HepG2 (cell line): ENCODE results near the gene PTPN12. TPM values are rescaled to one million over a fixed set of nuclear protein-coding genes. Genes with fewer than 3 reads are reported as not detected.

Source experiments
- ATAC-seq: fragments of 200-7000 bp; cut with Tn5 transposase; 3 replicates; pipeline ENCODE4 v1.9.1; 2020; ENCODE audit warnings: mild to moderate bottlenecking, moderate library complexity
- BruUV-seq: library from RNA; stranded (reverse); fragments of 400-500 nt; replicated peaks from 2 replicates; lab custom pipeline; 2021; lab: Mats Ljungman, UMichigan
- CTCF ChIA-PET: fragments of 300-600 bp; formaldehyde crosslinking; extraction: SDS; loops from one replicate; lab custom pipeline; 2021; ENCODE audit warnings: low total read pairs, inconsistent platforms, low intra/inter-chr PET ratio; lab: Yijun Ruan, JAX
- POLR2A ChIA-PET: fragments of 350-600 bp; sonication (Branson Sonifier 250); formaldehyde crosslinking; loops from one replicate; lab custom pipeline; 2020; ENCODE audit warnings: antibody characterized with exemption, inconsistent platforms; lab: Yijun Ruan, JAX
- DNase-seq: peaks from one replicate; pipeline ENCODE4 v3.0.0-alpha.2; 2015; ENCODE audit warnings: low spot score
- FAIRE-seq: peaks from 3 replicates; lab custom pipeline; 2011; peaks lifted over from hg19 to GRCh38; lab: Jason Lieb, UNC
- H2AFZ ChIP-seq: one replicate; pipeline ENCODE4 v1.6.1; 2011; ENCODE audit warnings: low read length, inconsistent platforms
- H3K27ac ChIP-seq: fragments of 300-600 bp; 3 replicates; pipeline ENCODE4 v1.8.0; 2011; ENCODE audit warnings: mixed run types, mild to moderate bottlenecking, mixed read lengths, low read length, inconsistent platforms; ENCODE audit not compliant: insufficient read depth; ENCODE audit errors: extremely low read length
- H3K27me3 ChIP-seq, 2 experiments: fragments of 200-600 bp in 1 of 2; 2 replicates in 1 of 2; 3 replicates in 1 of 2; pipeline versions ENCODE4 v1.6.0 to v1.8.0; 2011; ENCODE audit warnings: low read length in 2 of 2, mild to moderate bottlenecking in 2 of 2, moderate library complexity in 2 of 2, inconsistent platforms in 1 of 2; ENCODE audit not compliant: insufficient read depth in 2 of 2, control insufficient read depth in 1 of 2
- H3K36me3 ChIP-seq, 2 experiments: fragments of 200-600 bp in 1 of 2; replicated peaks in 1 of 2; 2 replicates in 1 of 2; 3 replicates in 1 of 2; pipeline versions ENCODE4 v1.5.1 to v1.8.0; 2011; ENCODE audit warnings: low read length in 2 of 2, inconsistent platforms in 1 of 2; ENCODE audit not compliant: insufficient read depth in 2 of 2, control insufficient read depth in 1 of 2
- H3K4me1 ChIP-seq: 2 replicates; pipeline ENCODE4 v1.5.1; 2012; ENCODE audit warnings: low read length, inconsistent platforms; ENCODE audit not compliant: insufficient read depth
- H3K4me2 ChIP-seq: 2 replicates; pipeline ENCODE4 v1.6.0; 2011; ENCODE audit warnings: low read depth, low read length, inconsistent platforms
- H3K4me3 ChIP-seq, 3 experiments: fragments of 200-600 bp in 1 of 3; sonication (generic), shearing (Covaris generic) in 1 of 3; replicated peaks in 1 of 3; 2 replicates each; pipeline ENCODE4 v1.5.1; 2011 to 2016; ENCODE audit warnings: low read length in 3 of 3, inconsistent platforms in 2 of 3, low read depth in 2 of 3, mild to moderate bottlenecking in 2 of 3, control low read depth in 1 of 3, mixed read lengths in 1 of 3; ENCODE audit not compliant: insufficient read depth in 1 of 3
- H3K79me2 ChIP-seq: one replicate; pipeline ENCODE4 v1.6.1; 2011; ENCODE audit warnings: low read length, inconsistent platforms; ENCODE audit not compliant: insufficient read depth
- H3K9ac ChIP-seq: 2 replicates; pipeline ENCODE4 v1.6.0; 2011; ENCODE audit warnings: mild to moderate bottlenecking, low read depth, low read length, inconsistent platforms; ENCODE audit not compliant: insufficient read depth
- H3K9me3 ChIP-seq: 2 replicates; pipeline ENCODE4 v1.5.1; 2012; ENCODE audit warnings: mild to moderate bottlenecking, low read length
- H4K20me1 ChIP-seq: 2 replicates; pipeline ENCODE4 v1.6.0; 2011; ENCODE audit warnings: inconsistent platforms, mild to moderate bottlenecking, low read length, moderate library complexity; ENCODE audit not compliant: insufficient read depth
- CEBPZ ChIP-seq: IDR thresholded peaks from 2 replicates; pipeline ENCODE4 v1.6.1; 2012; ENCODE audit warnings: low read length, improper control_type of control experiment
- HOXA9 ChIP-seq: sonication (generic); formaldehyde crosslinking; IDR thresholded peaks from 2 replicates; pipeline ENCODE4 v1.8.1; 2022; ENCODE audit warnings: missing genetic modification reagents, mild to moderate bottlenecking, moderate library complexity, borderline replicate concordance
- NFYC ChIP-seq: IDR thresholded peaks from 2 replicates; pipeline ENCODE4 v1.6.1; 2016; ENCODE audit warnings: missing genetic modification reagents, missing compliant biosample characterization
- SMARCC2 ChIP-seq: fragments of 450-650 bp; IDR thresholded peaks from 2 replicates; pipeline ENCODE4 v1.6.1; 2017; ENCODE audit warnings: antibody characterized with exemption, mild to moderate bottlenecking
- TBP ChIP-seq: sonication (generic); formaldehyde crosslinking; IDR thresholded peaks from 2 replicates; pipeline ENCODE4 v1.5.0; 2020; ENCODE audit warnings: missing genetic modification reagents
- YEATS2 ChIP-seq: sonication (generic); formaldehyde crosslinking; IDR thresholded peaks from 2 replicates; pipeline ENCODE4 v1.4.0; 2020; ENCODE audit warnings: missing genetic modification reagents, borderline replicate concordance
- ZBTB8A ChIP-seq: sonication (generic); formaldehyde crosslinking; IDR thresholded peaks from 2 replicates; pipeline ENCODE4 v1.4.0; 2020; ENCODE audit warnings: mild to moderate bottlenecking, low read depth, missing genetic modification reagents, borderline replicate concordance
- ZFP36L2 ChIP-seq: sonication (generic); formaldehyde crosslinking; IDR thresholded peaks from 2 replicates; pipeline ENCODE4 v1.4.0; 2020; ENCODE audit warnings: missing genetic modification reagents
- ZNF317 ChIP-seq: sonication (generic); formaldehyde crosslinking; IDR thresholded peaks from 2 replicates; pipeline ENCODE4 v1.5.0; 2020; ENCODE audit warnings: mild to moderate bottlenecking, missing genetic modification reagents
- ZNF460 ChIP-seq: sonication (generic); formaldehyde crosslinking; IDR thresholded peaks from 2 replicates; pipeline ENCODE4 v1.5.1; 2020; ENCODE audit warnings: missing genetic modification reagents, mild to moderate bottlenecking, borderline replicate concordance
- ZNF513 ChIP-seq: sonication (generic); formaldehyde crosslinking; conservative IDR thresholded peaks from 2 replicates; pipeline ENCODE4 v1.5.0; 2020; ENCODE audit warnings: missing genetic modification reagents
- ZNF703 ChIP-seq: sonication (generic); formaldehyde crosslinking; IDR thresholded peaks from 2 replicates; pipeline ENCODE4 v1.5.1; 2020; ENCODE audit warnings: missing genetic modification reagents, mild to moderate bottlenecking, moderate library complexity, borderline replicate concordance
- ZNF713 ChIP-seq: sonication (generic); formaldehyde crosslinking; IDR thresholded peaks from 2 replicates; pipeline ENCODE4 v1.4.0; 2020; ENCODE audit warnings: mild to moderate bottlenecking, missing genetic modification reagents
- ZNF770 ChIP-seq: sonication (generic); formaldehyde crosslinking; IDR thresholded peaks from 2 replicates; pipeline ENCODE4 v1.5.0; 2020; ENCODE audit warnings: mild to moderate bottlenecking, missing genetic modification reagents
- WGBS: methylation state at CpG from one replicate; pipeline ENCODE4 v1.1.6; 2017; ENCODE audit warnings: low lambda C conversion rate; 5-methylcytosine and 5-hydroxymethylcytosine counted together
- in situ Hi-C: cut with HindIII; loops from 2 replicates; pipeline ENCODE4 v1.10.0; 2017; ENCODE audit warnings: low pct_unique_long_range_greater_than_20kb; ENCODE audit not compliant: extremely low pct_ligation_motif_present
- intact Hi-C: fragments of 100-400 bp; cut with micrococcal nuclease; formaldehyde crosslinking; loops from one replicate; pipeline ENCODE4 v1.10.0; 2022; ENCODE audit not compliant: unreplicated experiment
- polyA plus RNA-seq, 8 experiments: library from polyadenylated mRNA; depleted of rRNA in 3 of 8; stranded (reverse) in 7 of 8; unstranded in 1 of 8; fragments of >200 nt; fragmentation: Illumina TruSeq in 4 of 8; extraction: Trizol in 4 of 8; gene quantifications; 2 replicates each; pipeline versions ENCODE4 v1.2.1 to v1.2.3, GENCODE V29; 2011 to 2016; ENCODE audit warnings: low read depth in 4 of 8, missing spikeins in 1 of 8, mixed read lengths in 1 of 8; ENCODE audit not compliant: insufficient read depth in 1 of 8
- total RNA-seq, 5 experiments: library from RNA; depleted of rRNA; stranded (reverse); fragments of >200 nt; fragmentation: Illumina TruSeq; extraction: Trizol; gene quantifications; 2 replicates each; pipeline ENCODE4 v1.2.3, GENCODE V29; 2016; ENCODE audit warnings: low read depth in 1 of 5

The PTPN12 gene
- total and polyA plus RNA-seq, 2 of the 13 experiments (the other 11 are each of a cell fraction or from before 2014, with no cell fraction given), result 22.9 to 56.8 TPM

GRCh38 chr7:77558284-77558967 lies 21.3 kb downstream of the PTPN12 start (continued):
- TF ChIP-seq CEBPZ, result no peak
- peak; percentile 93 for TF ChIP-seq ZNF770 (CRISPR knock-in tag)
- no peak for TF ChIP-seq NFYC (CRISPR knock-in tag)
- TF ChIP-seq, all 625 proteins: peak for 3

GRCh38 chr7:77561352-77561751 lies 24.3 kb downstream of the PTPN12 start:
- H4K20me1 ChIP-seq, result peaks cover 64% of the 10 kb centered on the region
- H3K27ac ChIP-seq, result no peak overlapping the region
- no peak for ATAC-seq
- no TSS peak for BruUV-seq
- ChIA-PET POLR2A (no interaction called here), CTCF (no interaction called here)
- no peak overlapping the region for H3K4me2 ChIP-seq
- H3K27me3 ChIP-seq, result no peaks in the 10 kb centered on the region
- no peak overlapping the region for H2AFZ ChIP-seq
- no peak for FAIRE-seq
- H3K9ac ChIP-seq, result no peak overlapping the region
- no peaks in the 10 kb centered on the region for H3K9me3 ChIP-seq
- H3K4me3 ChIP-seq, result no peak overlapping the region
- H3K36me3 ChIP-seq, result peaks cover 0 to 3% of the 10 kb centered on the region in 2 experiments; a peak in 1 of 5 replicates
- intact Hi-C loops, result no loop called here
- peaks cover 91% of the 10 kb centered on the region for H3K79me2 ChIP-seq
- peaks cover 20% of the 10 kb centered on the region for H3K4me1 ChIP-seq
- DNase-seq, result no peak
- WGBS, result 62% methylated on average over 3 of the region's 3 CpGs
- in situ Hi-C loops, result no loop called here
- TF ChIP-seq YEATS2 (CRISPR knock-in tag) (no peak), HOXA9 (CRISPR knock-in tag) (no peak), ZFP36L2 (CRISPR knock-in tag) (no peak), ZNF460 (CRISPR knock-in tag) (no peak), ZNF703 (no peak), TBP (CRISPR knock-in tag) (no peak), ZNF317 (no peak), SMARCC2 (no peak), ZNF713 (CRISPR knock-in tag) (no peak), ZNF513 (CRISPR knock-in tag) (no peak), ZBTB8A (CRISPR knock-in tag) (no peak)
